WTC11 (cell line): ENCODE results near the gene PHAF1.

Experiments
- SOX15 ChIP-seq: fragments of 250-450 bp; sonication (Bioruptor Pico); IDR thresholded peaks from 2 replicates; pipeline ENCODE4 v1.9.0; 2021; ENCODE audit warnings: mild to moderate bottlenecking
- TF ChIP-seq, protein P1 (sequence below): sonication (generic); formaldehyde crosslinking; IDR thresholded peaks from 2 replicates; pipeline ENCODE4 v1.8.0; 2022; ENCODE audit warnings: mild to moderate bottlenecking, missing genetic modification reagents

GRCh38 chr16:67120025-67120424 lies 10.3 kb downstream of the PHAF1 start:
- TF ChIP-seq, protein P1, sequence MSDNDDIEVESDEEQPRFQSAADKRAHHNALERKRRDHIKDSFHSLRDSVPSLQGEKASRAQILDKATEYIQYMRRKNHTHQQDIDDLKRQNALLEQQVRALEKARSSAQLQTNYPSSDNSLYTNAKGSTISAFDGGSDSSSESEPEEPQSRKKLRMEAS (CRISPR knock-in tag) = no peak
- TF ChIP-seq SOX15 = no peak
